GM23248 (cell line): ENCODE data around the gene MYCN.

Source experiments
- EZH2 ChIP-seq: fragments of 200-600 bp; sonication (generic); IDR thresholded peaks from 2 replicates; pipeline ENCODE4 v1.6.1; 2018; ENCODE audit warnings: antibody characterized with exemption, mild to moderate bottlenecking; ENCODE audit not compliant: insufficient read depth, poor library complexity, severe bottlenecking
- EZH2phosphoT487 ChIP-seq: fragments of 200-600 bp; sonication (generic); IDR thresholded peaks from 2 replicates; pipeline ENCODE4 v1.6.1; 2018; ENCODE audit warnings: antibody characterized with exemption, moderate library complexity, mild to moderate bottlenecking, low read depth; ENCODE audit not compliant: insufficient read depth

DNA sequence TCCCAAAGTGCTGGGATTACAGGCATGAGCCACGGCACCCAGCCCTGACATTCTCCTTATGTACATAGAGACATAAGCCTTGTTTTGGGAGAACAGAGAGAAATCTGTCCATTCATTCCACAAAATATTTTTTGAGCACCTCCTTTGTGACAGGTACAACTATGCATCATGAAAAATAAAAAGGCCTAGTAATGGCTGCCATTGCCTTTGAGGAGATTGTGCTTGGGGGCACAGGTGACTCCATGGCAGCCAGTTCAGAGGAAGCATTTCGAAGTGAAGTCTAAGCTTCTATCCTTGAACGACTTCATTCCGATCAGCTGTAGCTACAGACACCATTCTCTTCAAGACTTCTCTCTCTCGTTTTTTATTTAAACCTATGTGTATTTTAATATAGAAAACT lies 10.5 kb upstream of the MYCN start:
- TF ChIP-seq EZH2phosphoT487 (no peak), EZH2 (no peak)
